Liver (tissue), 9 donors: ENCODE measurements around the gene ARMS2. TPM values are rescaled to one million over a fixed set of nuclear protein-coding genes. Genes with fewer than 3 reads are reported as not detected.

Experiments
- DNase-seq: peaks from one replicate; pipeline ENCODE4 v3.0.0-alpha.2; 2017; ENCODE audit warnings: low spot score
- H3K27ac ChIP-seq, 2 donors: one replicate each; pipeline ENCODE4 v1.7.0; 2013; ENCODE audit warnings: inconsistent platforms in 2 of 2, low read length in 2 of 2, control low read depth in 1 of 2, low read depth in 1 of 2, mild to moderate bottlenecking in 1 of 2
- H3K27me3 ChIP-seq, 4 donors: one replicate each; pipeline versions ENCODE4 v1.6.1 to v1.7.0; 2013; ENCODE audit warnings: low read length in 3 of 4, inconsistent platforms in 1 of 4, mild to moderate bottlenecking in 1 of 4, moderate library complexity in 1 of 4; ENCODE audit not compliant: control insufficient read depth in 4 of 4, insufficient read depth in 4 of 4
- H3K36me3 ChIP-seq, 4 donors: one replicate each; pipeline versions ENCODE4 v1.6.1 to v1.7.0; 2013; ENCODE audit warnings: low read length in 3 of 4, mild to moderate bottlenecking in 3 of 4, low read depth in 1 of 4, moderate library complexity in 1 of 4; ENCODE audit not compliant: control insufficient read depth in 4 of 4, insufficient read depth in 3 of 4
- H3K4me1 ChIP-seq, 4 donors: one replicate each; pipeline versions ENCODE4 v1.6.1 to v1.7.0; 2013; ENCODE audit warnings: low read length in 3 of 4, mild to moderate bottlenecking in 3 of 4, moderate library complexity in 1 of 4; ENCODE audit not compliant: control insufficient read depth in 4 of 4, insufficient read depth in 4 of 4
- H3K4me3 ChIP-seq, 3 donors: one replicate each; pipeline versions ENCODE4 v1.6.1 to v1.7.0; 2013; ENCODE audit warnings: low read length in 3 of 3, control low read depth in 1 of 3, low read depth in 1 of 3, mild to moderate bottlenecking in 1 of 3
- H3K9ac ChIP-seq, 2 donors: one replicate each; pipeline ENCODE4 v1.7.0; 2013; ENCODE audit warnings: low read length in 2 of 2, mild to moderate bottlenecking in 2 of 2, moderate library complexity in 2 of 2, control low read depth in 1 of 2, low read depth in 1 of 2
- H3K9me3 ChIP-seq, 4 donors: one replicate each; pipeline versions ENCODE4 v1.6.1 to v1.7.0; 2013; ENCODE audit warnings: low read length in 3 of 4; ENCODE audit not compliant: control insufficient read depth in 4 of 4
- ATF3 ChIP-seq: IDR thresholded peaks from 2 replicates; pipeline ENCODE4 v1.6.1; 2016; ENCODE audit warnings: antibody characterized with exemption
- CTCF ChIP-seq: fragments of 150-350 bp; IDR thresholded peaks from 2 replicates; pipeline ENCODE4 v1.5.1; 2017; ENCODE audit warnings: improper control_type of control experiment, low read depth, low read length; ENCODE audit not compliant: missing input control
- FOXA1 ChIP-seq: IDR thresholded peaks from 2 replicates; pipeline ENCODE4 v1.6.1; 2016; ENCODE audit warnings: antibody characterized with exemption
- FOXA2 ChIP-seq: IDR thresholded peaks from 2 replicates; pipeline ENCODE4 v1.6.1; 2016; ENCODE audit warnings: antibody characterized with exemption
- GABPA ChIP-seq, 2 donors: IDR thresholded peaks in 1 of 2; conservative IDR thresholded peaks in 1 of 2; 2 replicates each; pipeline ENCODE4 v1.6.1; 2016; ENCODE audit warnings: antibody characterized with exemption in 2 of 2, mild to moderate bottlenecking in 1 of 2, moderate library complexity in 1 of 2
- HNF4A ChIP-seq, 2 donors: conservative IDR thresholded peaks; 2 replicates each; pipeline ENCODE4 v1.6.1; 2016; ENCODE audit warnings: antibody characterized with exemption in 2 of 2, mild to moderate bottlenecking in 2 of 2
- HNF4G ChIP-seq: IDR thresholded peaks from 2 replicates; pipeline ENCODE4 v1.6.1; 2016; ENCODE audit warnings: antibody characterized with exemption
- JUND ChIP-seq, 2 donors: IDR thresholded peaks; 2 replicates each; pipeline ENCODE4 v1.6.1; 2016; ENCODE audit warnings: antibody characterized with exemption in 2 of 2
- NR2F2 ChIP-seq: IDR thresholded peaks from 2 replicates; pipeline ENCODE4 v1.6.1; 2016; ENCODE audit warnings: antibody characterized with exemption
- RAD21 ChIP-seq, 2 donors: IDR thresholded peaks; 2 replicates each; pipeline ENCODE4 v1.6.1; 2016; ENCODE audit warnings: antibody characterized with exemption in 2 of 2, mild to moderate bottlenecking in 2 of 2
- REST ChIP-seq: IDR thresholded peaks from 2 replicates; pipeline ENCODE4 v1.6.1; 2016; ENCODE audit warnings: antibody characterized with exemption, mild to moderate bottlenecking
- RXRA ChIP-seq, 2 donors: IDR thresholded peaks; 2 replicates each; pipeline ENCODE4 v1.6.1; 2017 to 2018; ENCODE audit warnings: antibody characterized with exemption in 2 of 2, mild to moderate bottlenecking in 1 of 2
- TAF1 ChIP-seq: conservative IDR thresholded peaks from 2 replicates; pipeline ENCODE4 v1.6.1; 2016; ENCODE audit warnings: antibody characterized with exemption, mild to moderate bottlenecking
- YY1 ChIP-seq: IDR thresholded peaks from 2 replicates; pipeline ENCODE4 v1.6.1; 2016; ENCODE audit warnings: antibody characterized with exemption, mild to moderate bottlenecking
- ZBTB33 ChIP-seq: IDR thresholded peaks from 2 replicates; pipeline ENCODE4 v1.6.1; 2016; ENCODE audit warnings: antibody characterized with exemption
- WGBS: extraction: QIAGEN DNeasy Blood & Tissue Kit; methylation state at CpG from one replicate; pipeline ENCODE4 v1.1.7; 2013; 5-methylcytosine and 5-hydroxymethylcytosine counted together
- polyA plus RNA-seq, 2 donors: library from polyadenylated mRNA; stranded (reverse) in 1 of 2; unstranded in 1 of 2; fragments of 200-250 nt in 1 of 2; fragments of >200 nt in 1 of 2; fragmentation: Nextera tagmentation in 1 of 2; extraction: Ambion mirVana in 1 of 2; gene quantifications; one replicate each; pipeline versions ENCODE4 v1.2.1 to v1.2.3, GENCODE V29; 2013 to 2015
- total RNA-seq, 2 donors: library from RNA; depleted of rRNA; stranded (reverse); fragments of >200 nt; gene quantifications; one replicate each; pipeline ENCODE4 v1.2.3, GENCODE V29; 2014
- donor health status: healthy.
- donor health status: healthy.
- donor health status: healthy.
- donor health status: healthy.
- donor health status: healthy.

The ARMS2 gene
- total and polyA plus RNA-seq, 4 donors: 0.17 TPM; not detected in 3

- DNase-seq: no peak
- Histone ChIP-seq H3K9ac (no peak overlapping the region), H3K27me3 (no peaks in the 10 kb centered on the region), H3K4me3 (no peak overlapping the region), H3K4me1 (no peaks in the 10 kb centered on the region), H3K9me3 (no peaks in the 10 kb centered on the region), H3K36me3 (no peaks in the 10 kb centered on the region), H3K27ac (no peak overlapping the region)
- TF ChIP-seq FOXA2: no peak
- TF ChIP-seq ZBTB33: no peak
- peak; percentile 59 for TF ChIP-seq CTCF
- TF ChIP-seq JUND (IDR thresholded peaks at IDR 0.05): no peak
- TF ChIP-seq HNF4A (conservative IDR thresholded peaks at IDR 0.05): no peak
- TF ChIP-seq REST: no peak
- TF ChIP-seq NR2F2: no peak
- no peak for TF ChIP-seq RXRA (IDR thresholded peaks at IDR 0.05)
- no peak for TF ChIP-seq HNF4G
- TF ChIP-seq FOXA1: no peak
- no peak for TF ChIP-seq TAF1
- TF ChIP-seq RAD21 (IDR thresholded peaks at IDR 0.05): peak; percentile 92 to 93
- 32% methylated on average over 3 of the region's 3 CpGs for WGBS
Measured at GRCh38 chr10:122435212-122435827, 19.1 kb upstream of the ARMS2 start.

GRCh38 chr10:122441961-122442360 is 12.5 kb upstream of the ARMS2 start:
- Histone ChIP-seq H3K4me3 (no peak overlapping the region), H3K27ac (no peak overlapping the region), H3K4me1 (peaks cover 0 to 4% (median 1%) of the 10 kb centered on the region in 4 donors), H3K9me3 (no peaks in the 10 kb centered on the region), H3K36me3 (no peaks in the 10 kb centered on the region), H3K27me3 (no peaks in the 10 kb centered on the region), H3K9ac (no peak overlapping the region)
- TF ChIP-seq REST: no peak
- TF ChIP-seq RAD21 (IDR thresholded peaks at IDR 0.05): no peak
- TF ChIP-seq GABPA (IDR thresholded peaks at IDR 0.05 in 1 of 2, conservative IDR thresholded peaks at IDR 0.05 in 1 of 2): no peak
- no peak for TF ChIP-seq ATF3
- no peak for TF ChIP-seq FOXA2
- no peak for TF ChIP-seq NR2F2
- TF ChIP-seq HNF4A (conservative IDR thresholded peaks at IDR 0.05): no peak
- TF ChIP-seq HNF4G: no peak
- TF ChIP-seq CTCF: no peak
- TF ChIP-seq YY1: no peak
- no peak for DNase-seq
- WGBS: 90% methylated on average over 7 of the region's 7 CpGs
